ENCODE data around the gene COL13A1.

Gene COL13A1

DNA sequence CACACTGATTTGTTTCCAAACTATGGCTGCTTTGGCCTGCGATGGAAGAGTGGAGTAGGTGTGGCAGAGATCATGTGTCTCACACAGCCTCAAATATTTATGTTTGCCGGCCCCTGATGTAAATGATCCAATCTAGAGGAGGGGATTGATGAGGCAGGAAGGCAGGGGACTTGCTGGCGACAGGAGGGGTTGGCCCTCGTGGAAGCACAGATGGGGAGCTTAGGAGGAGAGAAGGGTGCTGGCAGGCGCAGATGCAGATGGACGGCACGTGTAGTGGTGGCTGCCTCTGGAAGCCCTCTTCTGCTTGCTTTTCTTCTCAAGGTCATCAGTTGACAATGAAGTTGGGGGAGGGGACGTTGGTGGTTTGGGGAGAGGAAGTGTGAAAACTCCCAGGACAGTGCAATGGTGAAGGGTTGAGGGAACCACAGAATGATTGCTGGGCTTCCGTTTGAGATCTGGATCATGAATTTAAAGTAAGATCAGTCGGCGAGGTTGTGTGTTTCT is 15.4 kb downstream of the COL13A1 start:
- no peak for TF ChIP-seq CTCF (IDR thresholded peaks at IDR 0.05)
- Histone ChIP-seq H3K4me1 (peaks cover 0 to 12% (median 0%) of the 10 kb centered on the region in 4 donors), H3K36me3 (no peaks in the 10 kb centered on the region), H3K4me3 (no peak overlapping the region), H3K27ac (no peak overlapping the region), H3K9me3 (no peaks in the 10 kb centered on the region), H3K27me3 (no peaks in the 10 kb centered on the region)
- intact Hi-C loops (cut with DNase I; ENCODE audit: low total_unique reads) = no loop called here
- no peak for DNase-seq

DNA sequence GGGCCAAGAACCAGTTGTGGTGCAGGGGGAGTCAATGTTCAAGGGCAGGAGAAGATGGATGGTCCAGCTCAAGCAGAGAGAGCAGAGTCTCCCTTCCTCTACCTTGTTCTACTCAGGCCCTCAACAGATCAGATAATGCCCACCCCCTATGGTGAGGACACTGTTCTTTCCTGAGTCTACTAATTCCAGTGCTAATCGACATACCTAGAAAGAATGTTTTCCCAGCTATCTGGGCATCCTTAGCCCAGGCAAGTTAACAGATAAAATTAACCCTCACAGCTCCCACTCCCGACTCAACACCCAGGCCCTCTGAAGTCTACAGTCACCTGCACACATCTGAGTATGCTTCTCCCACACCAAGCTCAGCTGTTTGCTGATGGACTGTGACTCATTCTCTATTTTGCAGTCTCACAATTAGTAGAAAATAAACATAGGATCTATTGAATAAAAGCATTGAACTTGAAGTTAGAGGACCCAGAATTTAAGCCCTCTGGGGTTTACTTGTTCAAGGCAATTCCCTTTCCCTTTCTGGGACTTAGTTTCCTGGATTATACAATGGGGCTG is 17.1 kb downstream of the COL13A1 start:
- no peak overlapping the region for H3K27ac ChIP-seq
- no peak overlapping the region for H3K4me3 ChIP-seq
- no peak for TF ChIP-seq CTCF (IDR thresholded peaks at IDR 0.05)
- H3K9me3 ChIP-seq = no peaks in the 10 kb centered on the region
- H3K27me3 ChIP-seq = no peaks in the 10 kb centered on the region
- intact Hi-C loops (cut with DNase I; ENCODE audit: low total_unique reads) = no loop called here
- H3K36me3 ChIP-seq = peaks cover 0 to 6% (median 0%) of the 10 kb centered on the region in 3 donors
- DNase-seq = no peak
- H3K4me1 ChIP-seq = peaks cover 0 to 12% (median 0%) of the 10 kb centered on the region in 4 donors

DNA sequence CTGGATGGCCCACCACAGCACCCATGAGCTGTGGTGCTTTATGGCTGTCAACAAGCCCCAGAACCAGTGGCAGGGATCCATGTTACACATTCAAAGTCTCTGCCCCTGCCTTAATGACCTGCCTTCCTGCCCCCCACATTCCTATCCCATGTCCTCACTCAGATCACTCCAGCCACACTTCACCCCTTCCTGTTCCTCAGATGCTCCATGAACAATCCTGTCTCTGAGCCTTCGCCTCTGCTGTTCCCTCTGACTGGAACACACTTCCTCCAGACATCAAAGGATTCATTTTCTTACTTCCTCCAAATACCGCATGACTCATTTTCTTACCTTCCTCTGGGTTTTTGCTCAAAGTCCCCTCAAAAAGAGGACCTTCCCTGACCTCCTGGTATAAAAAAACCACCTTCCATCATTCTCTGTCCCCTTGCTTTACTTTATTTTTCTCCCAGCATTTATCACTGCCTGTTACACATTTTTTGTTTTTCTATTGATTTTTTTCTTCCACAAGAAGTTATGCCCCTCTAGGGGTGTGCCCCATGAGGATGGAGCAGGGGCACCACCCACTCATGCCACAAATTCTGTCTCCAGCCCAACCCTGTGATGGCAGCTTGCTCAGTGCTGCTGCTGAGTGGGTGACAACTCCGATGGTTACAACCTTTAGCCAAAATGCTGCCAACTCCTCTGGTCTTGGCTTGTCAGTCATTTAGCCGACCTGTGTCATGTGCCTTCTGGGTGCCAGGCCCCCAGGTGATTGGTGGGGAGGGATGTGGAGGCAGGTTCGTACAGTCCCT is 18.2 kb downstream of the COL13A1 start:
- no peaks in the 10 kb centered on the region for H3K9me3 ChIP-seq
- peaks cover 0 to 6% (median 0%) of the 10 kb centered on the region in 3 donors for H3K36me3 ChIP-seq
- no peak for DNase-seq
- H3K27me3 ChIP-seq = no peaks in the 10 kb centered on the region
- H3K4me3 ChIP-seq = no peak overlapping the region
- H3K4me1 ChIP-seq = peaks cover 0 to 12% (median 0%) of the 10 kb centered on the region in 4 donors
- TF ChIP-seq CTCF (IDR thresholded peaks at IDR 0.05) = no peak
- H3K27ac ChIP-seq = no peak overlapping the region
- intact Hi-C loops (cut with DNase I; ENCODE audit: low total_unique reads) = no loop called here

DNA sequence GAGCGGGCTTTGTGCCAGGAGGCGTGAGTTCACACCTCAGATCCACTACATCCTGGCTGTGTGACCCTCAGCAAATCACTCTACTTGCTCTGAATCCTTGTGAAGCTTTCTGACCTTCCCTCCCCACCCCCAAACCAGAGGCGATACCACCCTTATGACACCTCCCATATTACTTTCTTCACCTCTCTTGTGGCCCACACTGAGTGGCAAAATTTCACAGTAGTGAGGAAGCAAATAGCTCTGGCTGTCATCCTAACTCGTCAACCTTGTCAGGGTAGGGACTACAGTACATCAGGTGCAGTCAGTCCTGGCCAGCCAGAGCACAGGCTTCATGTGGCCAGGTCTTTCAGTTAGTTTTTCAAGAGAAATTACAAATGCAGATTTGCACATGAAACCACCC is 19.1 kb downstream of the COL13A1 start:
- H3K4me3 ChIP-seq = no peak overlapping the region
- no peak for TF ChIP-seq CTCF (IDR thresholded peaks at IDR 0.05)
- H3K36me3 ChIP-seq = peaks cover 0 to 10% (median 0%) of the 10 kb centered on the region in 3 donors
- H3K27ac ChIP-seq = no peak overlapping the region
- DNase-seq = no peak
- intact Hi-C loops (cut with DNase I; ENCODE audit: low total_unique reads) = no loop called here
- no peaks in the 10 kb centered on the region for H3K27me3 ChIP-seq
- peaks cover 0 to 12% (median 0%) of the 10 kb centered on the region in 4 donors for H3K4me1 ChIP-seq
- H3K9me3 ChIP-seq = no peaks in the 10 kb centered on the region

DNA sequence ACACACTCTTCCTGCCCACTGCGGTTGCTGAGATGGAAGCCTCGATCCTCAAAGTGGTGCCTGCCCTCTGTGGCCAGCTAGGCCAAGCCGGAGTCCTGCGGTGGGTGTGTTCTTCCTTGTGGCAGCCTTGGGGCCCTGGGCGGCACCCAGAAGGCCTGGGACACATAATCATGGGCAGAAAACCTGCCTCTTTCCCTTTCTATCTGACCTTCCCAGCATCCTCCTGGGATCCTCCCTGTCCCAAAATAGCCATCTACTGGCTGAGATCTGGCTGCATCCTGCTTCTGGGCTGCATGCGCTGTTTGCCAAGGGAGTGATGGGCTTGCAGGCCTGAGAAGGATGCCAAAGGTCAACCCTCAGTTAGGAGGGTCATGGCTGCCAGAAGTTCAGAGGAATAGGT is 23.9 kb downstream of the COL13A1 start:
- no peaks in the 10 kb centered on the region for H3K9me3 ChIP-seq
- no peak overlapping the region for H3K27ac ChIP-seq
- TF ChIP-seq CTCF (IDR thresholded peaks at IDR 0.05) = no peak
- H3K27me3 ChIP-seq = no peaks in the 10 kb centered on the region
- H3K4me1 ChIP-seq = no peaks in the 10 kb centered on the region
- DNase-seq = no peak
- no peak overlapping the region for H3K4me3 ChIP-seq
- peaks cover 0 to 10% (median 0%) of the 10 kb centered on the region in 3 donors for H3K36me3 ChIP-seq
- intact Hi-C loops (cut with DNase I; ENCODE audit: low total_unique reads) = no loop called here

All from tibial artery (tissue), 4 donors.